GM18502 (cell line): ENCODE measurements around the gene EN2.

ENCODE experiments used
- ATAC-seq: cut with Tn5 transposase; IDR thresholded peaks from one replicate; pipeline ENCODE4 v1.9.1; 2021; ENCODE audit warnings: mild to moderate bottlenecking; ENCODE audit not compliant: unreplicated experiment, poor library complexity

The EN2 gene

GRCh38 chr7:155497149-155497901, 39.4 kb downstream of the EN2 start:
- ATAC-seq = no peak

GRCh38 chr7:155505422-155505793, 47.5 kb downstream of the EN2 start:
- no peak for ATAC-seq

- no peak for ATAC-seq
Observed at GRCh38 chr7:155506854-155507337, 49.0 kb downstream of the EN2 start.

DNA sequence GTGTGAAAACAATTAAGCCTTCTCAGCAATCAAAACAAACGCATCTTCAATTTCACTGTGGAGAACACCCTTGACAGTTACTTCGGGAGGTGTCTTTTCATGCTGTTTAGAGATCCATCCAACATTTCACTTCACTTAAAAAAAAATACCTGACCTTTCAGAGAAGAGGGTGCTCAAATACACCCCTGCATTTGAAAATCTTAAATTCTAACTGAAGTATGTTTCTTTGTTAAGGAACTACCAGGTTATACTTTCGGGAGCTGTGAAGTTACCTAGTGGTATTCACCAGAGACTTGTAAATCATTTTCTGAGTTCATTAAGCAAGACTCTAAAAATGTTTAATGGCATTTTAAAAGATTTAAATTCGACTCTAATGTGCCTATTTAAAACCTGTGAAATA, 49.6 kb downstream of the EN2 start:
- no peak for ATAC-seq

DNA sequence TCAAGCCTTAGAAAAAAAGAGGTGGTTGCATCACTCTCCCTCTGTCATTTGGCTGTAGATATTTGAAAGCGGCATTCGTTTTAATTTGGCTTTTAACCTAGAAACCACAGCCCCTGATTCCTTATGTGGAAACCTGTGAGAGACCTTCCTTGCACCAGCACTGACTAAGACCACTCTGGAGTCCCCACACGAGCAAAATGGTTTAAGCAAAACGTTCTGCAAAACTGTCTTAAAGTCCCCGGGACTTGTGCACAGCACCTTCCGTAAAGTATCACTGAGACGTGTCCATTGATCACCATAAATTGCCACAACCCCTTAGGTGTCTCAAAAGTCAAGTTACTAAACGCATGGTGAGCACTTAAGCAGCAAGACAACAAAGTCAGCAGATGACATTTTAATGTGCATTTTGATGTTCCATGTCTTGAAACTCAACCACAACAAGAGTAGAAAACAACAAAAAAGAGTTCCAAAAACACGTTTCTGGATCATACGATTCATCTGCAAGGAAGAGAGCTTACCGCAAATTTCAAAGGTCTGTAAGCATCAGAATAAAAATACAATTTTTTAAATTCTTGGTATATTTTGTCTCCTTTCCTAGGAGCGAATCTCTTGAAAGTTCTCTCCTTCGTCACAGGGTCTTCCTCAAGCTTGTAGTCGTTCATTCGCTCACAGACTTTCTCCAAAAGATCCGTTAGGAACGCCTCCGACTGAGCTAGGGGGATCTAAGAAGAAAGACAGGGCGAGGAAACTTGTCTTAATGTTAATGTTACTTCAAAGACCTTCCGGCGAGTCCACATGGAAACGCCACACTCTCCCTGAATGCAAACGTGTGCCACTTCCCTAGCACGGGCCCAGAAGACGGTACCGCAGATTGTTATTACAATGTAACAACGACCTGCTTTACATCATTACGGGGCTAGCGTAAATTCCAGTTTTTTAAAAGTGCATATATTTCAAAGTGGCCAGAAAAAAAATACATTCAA, 50.7 kb downstream of the EN2 start:
- ATAC-seq = no peak

- ATAC-seq = no peak
Observed at GRCh38 chr7:155509359-155509724, 51.4 kb downstream of the EN2 start.

- no peak for ATAC-seq
Observed at GRCh38 chr7:155509725-155510551, 52.0 kb downstream of the EN2 start.

GRCh38 chr7:155510975-155511701, 53.2 kb downstream of the EN2 start:
- ATAC-seq = no peak

DNA sequence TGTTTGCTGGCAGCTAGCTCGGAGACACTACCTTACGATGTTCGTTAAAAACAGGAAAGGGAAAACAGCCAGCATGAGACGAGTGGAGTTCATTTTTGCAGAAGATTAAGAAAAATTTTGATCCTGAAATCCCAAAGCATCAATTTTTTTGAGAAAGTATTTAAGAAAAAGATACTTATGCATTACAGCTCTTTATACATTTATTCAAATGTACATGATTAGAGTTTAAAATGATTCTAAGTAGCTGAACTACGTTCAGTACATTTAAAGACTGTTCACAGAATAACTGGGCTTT, 53.7 kb downstream of the EN2 start:
- no peak for ATAC-seq

DNA sequence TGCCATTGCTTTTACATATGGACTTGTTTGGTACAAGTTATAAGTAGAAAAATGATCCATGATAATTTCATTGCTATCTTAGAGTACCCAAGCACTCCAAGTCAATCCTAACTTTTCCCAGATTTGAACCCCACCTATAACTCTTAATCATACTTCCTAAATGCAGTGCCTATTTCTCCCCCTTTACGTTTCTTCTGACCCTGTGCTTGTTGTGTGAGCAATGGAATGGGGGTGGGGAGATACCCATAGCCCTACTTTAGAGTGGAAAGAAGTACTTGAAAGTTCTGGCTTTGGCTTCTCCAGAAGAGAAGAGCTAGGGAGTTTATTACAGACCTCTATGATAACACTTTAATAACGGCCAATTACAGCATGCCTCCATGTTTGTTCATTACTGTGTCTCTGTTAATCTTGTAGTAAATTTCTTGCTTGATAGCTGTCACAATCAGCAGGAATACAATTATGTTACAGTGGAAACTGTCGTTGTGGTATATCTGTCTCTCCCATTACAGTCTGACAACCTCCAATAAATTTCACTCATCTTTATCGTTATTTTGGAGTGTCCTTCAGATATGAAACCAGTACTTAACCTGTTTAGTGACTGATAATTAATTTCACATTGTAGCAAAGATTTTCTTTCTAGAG, 54.4 kb downstream of the EN2 start:
- no peak for ATAC-seq

DNA sequence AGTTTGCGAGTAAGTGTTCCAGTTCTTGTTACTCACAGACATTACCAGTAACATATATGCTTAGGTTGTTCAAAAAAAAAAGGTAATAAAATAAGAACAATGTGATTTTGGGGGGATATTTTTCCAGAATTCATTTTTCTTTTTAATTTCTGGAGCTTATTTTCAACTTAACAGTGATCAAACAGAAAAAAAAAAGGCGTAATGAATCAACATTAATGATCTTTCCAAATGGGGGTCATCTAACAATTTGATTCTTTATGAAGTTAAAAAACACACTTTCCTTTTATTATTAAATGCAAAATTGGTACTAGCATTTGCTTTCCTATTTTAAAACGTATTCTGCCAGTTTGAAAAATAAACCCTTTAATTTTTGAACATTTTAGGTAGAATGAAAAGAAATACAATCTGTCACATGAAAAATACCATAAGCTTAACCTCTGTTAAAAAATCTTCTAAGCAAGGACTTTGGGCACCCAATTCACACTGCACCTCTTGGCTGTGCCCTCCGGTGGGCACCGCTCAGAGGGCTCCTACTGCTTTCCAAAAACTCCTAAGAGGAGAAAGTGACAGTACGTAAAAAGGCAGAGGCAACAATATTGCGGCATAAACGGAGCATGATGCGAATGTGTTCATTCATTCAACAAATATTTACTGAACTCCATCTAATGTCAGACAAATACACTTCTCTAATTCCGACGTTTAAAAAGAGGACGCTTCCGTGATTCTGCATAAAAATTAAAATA, 55.8 kb downstream of the EN2 start:
- ATAC-seq = no peak

GRCh38 chr7:155514296-155514695, 56.4 kb downstream of the EN2 start:
- ATAC-seq = no peak
